ENCODE results near the gene PLK3.

- TF ChIP-seq CTCF (conservative IDR thresholded peaks at IDR 0.05) (no peak), ZFX (IDR thresholded peaks at IDR 0.05) (no peak)
Observed at GRCh38 chr1:44839576-44839975, 39.4 kb downstream of the PLK3 start.
